Fibroblast of skin of right quadriceps (primary cell): ENCODE results near the gene GALNT9.
"Not testable (repeated sequence)": the region's sequence is repeated elsewhere in the genome, so short reads cannot be mapped to it uniquely, and the experiment has no call there.

ENCODE experiments used
- DNase-seq: peaks from one replicate; pipeline ENCODE4 v3.0.0-alpha.2; 2013

The GALNT9 gene

GRCh38 chr12:132228476-132229192 lies 100.8 kb downstream of the GALNT9 start:
- no peak for DNase-seq

GRCh38 chr12:132227782-132228475 lies 101.5 kb downstream of the GALNT9 start:
- no peak for DNase-seq

DNA sequence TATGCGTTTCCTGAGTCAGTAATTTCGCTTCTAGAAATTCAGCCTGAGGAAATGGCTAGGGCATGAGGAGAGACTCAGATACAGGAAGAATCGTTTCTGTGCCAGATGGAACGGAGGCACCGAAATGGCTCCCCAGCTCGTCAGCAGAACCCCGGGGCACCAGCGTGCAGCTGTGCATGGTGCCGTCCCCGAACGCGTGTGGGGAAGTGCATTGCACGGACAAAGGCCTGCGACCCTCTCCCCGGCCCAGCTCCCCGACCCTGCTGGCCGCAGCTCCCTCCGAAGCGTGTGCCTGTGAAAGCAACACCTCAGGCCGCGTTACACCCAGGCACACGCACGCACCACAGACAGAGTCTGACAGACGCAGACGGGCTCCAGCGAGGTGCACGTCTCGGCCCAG lies 102.3 kb downstream of the GALNT9 start:
- no peak for DNase-seq

DNA sequence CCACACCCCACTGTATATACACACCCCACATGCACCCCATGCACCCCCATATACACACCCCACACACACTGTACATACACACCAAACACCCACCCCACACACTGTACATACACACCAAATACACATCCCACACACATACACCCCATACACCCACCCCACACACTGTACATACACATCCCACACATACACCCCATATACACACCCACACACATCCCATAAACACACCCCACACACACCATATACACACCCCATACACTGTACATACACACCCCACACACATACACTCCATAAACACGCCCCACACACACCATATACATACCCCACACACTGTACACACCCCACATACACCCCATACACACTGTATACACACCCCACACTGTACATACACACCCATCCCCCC lies 102.8 kb downstream of the GALNT9 start:
- DNase-seq: no peak

DNA sequence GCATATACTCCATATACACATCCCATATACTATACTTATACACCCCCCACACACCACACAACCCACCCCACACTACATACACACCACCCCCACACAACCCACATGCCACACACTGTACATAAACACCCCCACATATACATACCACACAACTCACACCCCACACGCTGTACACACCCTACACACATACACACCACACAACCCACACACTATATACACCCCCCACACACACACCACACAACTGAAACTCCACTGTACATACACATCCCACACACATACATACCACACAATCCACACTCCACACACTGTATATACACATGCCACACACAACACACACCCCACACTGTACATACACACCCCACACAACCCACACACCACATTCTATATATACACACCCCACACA lies 104.2 kb downstream of the GALNT9 start:
- DNase-seq: no peak

GRCh38 chr12:132224484-132224883 lies 104.9 kb downstream of the GALNT9 start:
- DNase-seq: no peak

DNA sequence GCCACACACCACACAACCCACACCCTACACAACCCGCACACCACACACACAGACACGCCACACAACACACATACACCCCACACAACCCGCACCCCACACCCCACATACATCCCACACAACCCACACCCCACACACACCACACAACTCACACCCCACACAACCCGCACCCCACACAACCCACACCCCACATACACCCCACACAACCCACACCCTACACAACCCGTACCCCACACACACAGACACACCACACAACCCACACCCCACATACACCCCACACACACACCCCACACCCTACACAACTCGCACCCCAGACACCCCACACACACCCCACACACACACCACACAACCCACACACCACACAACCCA lies 106.6 kb downstream of the GALNT9 start:
- DNase-seq: no peak

DNA sequence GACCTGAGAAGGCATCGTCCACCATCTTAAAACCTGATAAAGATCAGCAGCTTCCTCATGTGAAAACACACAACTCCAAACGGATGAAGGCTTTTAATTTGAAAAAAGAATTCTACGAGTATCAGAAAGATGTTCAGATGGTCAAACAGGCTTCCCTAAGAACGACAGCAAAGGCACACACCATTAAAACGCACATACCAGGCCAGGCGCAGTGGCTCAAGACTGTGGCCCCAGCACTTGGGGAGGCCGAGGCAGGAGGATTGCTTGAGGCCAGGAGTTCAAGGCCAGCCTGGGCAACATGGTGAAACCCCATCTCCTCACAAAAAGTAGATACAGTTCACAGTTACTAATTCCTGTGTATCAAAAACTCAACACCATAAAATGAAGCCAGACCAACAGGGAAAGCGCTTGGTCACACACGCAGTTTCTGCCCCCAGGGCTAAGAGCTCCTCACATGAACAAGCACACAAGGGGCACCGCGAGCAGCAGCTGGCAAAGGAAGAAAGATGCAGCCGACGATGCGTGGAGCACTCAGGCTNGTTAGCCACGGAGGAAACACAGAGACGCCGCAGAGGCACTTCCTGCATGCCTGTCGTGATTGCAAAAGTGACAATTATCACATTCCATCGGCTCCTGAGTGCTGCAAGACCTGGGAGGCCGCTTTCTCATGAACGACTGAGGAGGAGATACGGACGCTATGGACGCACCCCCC lies 107.1 kb downstream of the GALNT9 start:
- DNase-seq: peak; percentile 65

DNA sequence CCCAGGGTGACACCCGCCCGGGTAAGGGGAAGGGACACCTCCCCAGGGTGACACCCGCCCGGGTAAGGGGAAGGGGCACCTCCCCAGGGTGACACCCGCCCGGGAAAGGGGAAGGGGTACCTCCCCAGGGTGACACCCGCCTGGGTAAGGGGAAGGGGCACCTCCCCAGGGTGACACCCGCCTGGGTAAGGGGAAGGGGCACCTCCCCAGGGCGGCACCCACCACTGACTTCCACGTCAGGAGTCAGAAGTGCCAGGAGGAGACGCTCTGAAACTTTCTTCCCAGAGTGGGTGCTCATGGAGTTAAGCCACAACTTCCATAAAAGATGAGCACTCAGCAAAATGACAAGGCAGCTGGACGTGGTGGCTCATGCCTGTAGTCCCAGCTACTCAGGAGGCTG lies 109.6 kb downstream of the GALNT9 start:
- not testable (repeated sequence) for DNase-seq

DNA sequence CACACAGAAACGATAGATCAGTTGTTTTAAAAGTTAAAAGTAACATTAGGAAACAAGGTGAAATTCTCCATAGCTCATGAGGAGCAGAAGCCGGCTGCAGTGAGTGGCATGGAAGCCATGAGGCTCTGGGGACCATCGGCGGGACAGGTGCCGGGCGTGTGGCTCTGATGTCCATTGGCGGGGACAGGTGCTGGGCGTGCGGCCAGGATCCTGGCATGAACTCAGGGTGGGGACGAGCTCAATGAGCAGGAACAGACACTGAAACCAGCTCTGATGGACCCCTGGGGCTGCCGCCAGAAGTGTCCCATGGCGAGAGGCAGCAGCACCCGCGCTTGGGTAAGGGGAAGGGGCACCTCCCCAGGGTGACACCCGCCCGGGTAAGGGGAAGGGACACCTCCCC lies 110.1 kb downstream of the GALNT9 start:
- no peak for DNase-seq

DNA sequence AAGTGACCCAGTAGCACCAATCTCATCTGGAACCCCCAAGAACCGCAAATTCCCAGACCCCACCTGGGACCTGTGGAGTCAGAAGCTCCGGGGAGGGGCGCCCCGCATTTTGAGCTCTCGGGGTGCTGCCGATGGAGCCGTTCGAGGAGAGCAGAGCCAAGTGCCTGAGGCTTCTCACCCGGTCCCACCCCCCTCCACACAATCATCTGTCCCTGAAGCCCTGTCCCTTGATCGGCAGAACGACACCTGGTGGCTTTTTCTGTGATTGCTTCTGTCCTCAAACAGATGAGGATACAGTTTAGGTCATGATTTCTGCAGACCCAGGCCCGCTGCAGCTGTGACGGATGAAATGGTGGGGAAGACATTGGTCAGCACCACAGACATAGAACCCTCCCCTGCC lies 110.5 kb downstream of the GALNT9 start:
- DNase-seq: no peak

GRCh38 chr12:132218527-132218875 lies 110.9 kb downstream of the GALNT9 start:
- no peak for DNase-seq

GRCh38 chr12:132217800-132218526 lies 111.4 kb downstream of the GALNT9 start:
- DNase-seq: no peak

DNA sequence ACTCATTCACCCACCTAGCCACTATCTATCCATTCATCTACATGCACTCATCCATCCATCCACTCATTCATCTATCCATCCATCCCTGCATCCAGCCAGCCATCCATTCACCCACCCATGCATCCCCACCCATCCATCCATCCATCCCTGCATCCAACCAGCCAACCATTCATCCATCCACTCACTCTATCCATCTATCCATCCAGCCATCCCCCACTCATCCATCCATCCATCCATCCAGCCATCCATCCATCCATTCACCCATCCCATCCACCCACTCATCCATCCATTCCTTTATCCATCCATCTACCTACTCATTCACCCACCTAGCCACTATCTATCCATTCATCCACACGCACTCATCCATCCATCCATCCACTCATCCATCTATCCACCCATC lies 112.0 kb downstream of the GALNT9 start:
- no peak for DNase-seq

DNA sequence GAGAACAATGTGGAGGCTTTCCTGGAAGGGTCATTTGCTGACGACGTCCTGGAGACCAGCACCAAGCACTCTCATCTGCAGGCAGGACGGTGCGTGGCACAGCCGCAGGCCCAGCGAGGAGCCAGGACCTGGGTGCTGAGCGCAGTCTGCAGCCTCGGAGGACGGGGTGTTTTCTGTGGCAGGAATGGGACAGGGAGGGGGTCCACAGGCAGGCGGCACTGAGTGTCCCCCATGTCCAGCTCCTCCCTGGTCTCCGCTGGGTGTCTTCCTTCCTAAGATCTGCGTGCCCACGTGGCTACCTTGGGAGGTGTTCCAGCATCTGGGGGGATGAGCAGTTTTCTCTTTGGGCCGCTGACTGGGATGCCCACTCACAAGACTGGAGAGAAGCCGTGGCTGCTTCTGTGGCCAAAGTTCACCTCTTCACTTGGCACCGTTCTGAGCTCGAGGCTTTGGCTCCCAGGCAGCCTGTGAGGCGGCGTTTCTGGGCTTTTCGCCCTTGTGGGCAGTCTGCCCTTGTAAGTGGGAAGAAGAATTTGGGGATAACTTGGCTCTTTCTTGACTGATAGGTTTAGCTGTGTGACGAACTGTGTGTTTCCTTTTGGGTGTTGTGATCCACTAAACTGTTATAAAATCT lies 112.9 kb downstream of the GALNT9 start:
- DNase-seq: no peak

- DNase-seq: no peak
Observed at GRCh38 chr12:132215299-132215989, 113.9 kb downstream of the GALNT9 start.

- no peak for DNase-seq
Observed at GRCh38 chr12:132214891-132215290, 114.5 kb downstream of the GALNT9 start.

DNA sequence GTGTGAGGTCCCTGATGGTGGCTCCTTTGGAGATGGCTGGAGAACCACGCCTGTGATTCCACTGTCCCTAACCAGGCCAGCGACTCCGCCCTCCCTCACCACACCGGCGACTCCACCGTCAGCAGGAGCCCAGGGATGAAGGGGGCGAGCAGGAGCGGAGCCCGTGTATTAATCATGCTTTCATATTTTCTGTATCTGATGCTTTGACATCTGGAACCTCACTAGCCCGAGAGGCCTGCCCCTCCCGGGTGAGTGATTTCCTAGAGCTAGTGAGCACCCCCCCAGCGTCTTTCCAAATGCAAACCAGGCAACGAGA lies 115.3 kb downstream of the GALNT9 start:
- DNase-seq: no peak

GRCh38 chr12:132213359-132214160 lies 115.8 kb downstream of the GALNT9 start:
- DNase-seq: no peak

DNA sequence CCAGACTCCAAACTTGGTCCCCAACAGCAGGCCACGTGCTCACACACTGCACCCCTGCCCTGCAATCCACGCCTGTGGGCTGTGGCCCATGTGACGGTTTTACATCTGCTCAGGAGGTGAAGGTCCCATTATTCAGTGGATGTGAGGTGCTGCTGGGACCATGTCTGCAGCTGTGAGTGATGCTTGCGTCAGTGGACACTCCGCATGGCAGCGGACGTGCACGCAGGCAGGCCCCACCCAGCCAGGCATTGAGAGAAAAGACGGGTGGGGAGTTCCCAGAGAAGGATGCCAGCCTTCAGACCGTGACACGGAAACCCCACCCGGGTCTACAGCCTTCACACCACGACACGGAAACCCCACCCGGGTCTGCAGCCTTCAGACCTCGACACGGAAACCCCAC lies 117.6 kb downstream of the GALNT9 start:
- DNase-seq: no peak

DNA sequence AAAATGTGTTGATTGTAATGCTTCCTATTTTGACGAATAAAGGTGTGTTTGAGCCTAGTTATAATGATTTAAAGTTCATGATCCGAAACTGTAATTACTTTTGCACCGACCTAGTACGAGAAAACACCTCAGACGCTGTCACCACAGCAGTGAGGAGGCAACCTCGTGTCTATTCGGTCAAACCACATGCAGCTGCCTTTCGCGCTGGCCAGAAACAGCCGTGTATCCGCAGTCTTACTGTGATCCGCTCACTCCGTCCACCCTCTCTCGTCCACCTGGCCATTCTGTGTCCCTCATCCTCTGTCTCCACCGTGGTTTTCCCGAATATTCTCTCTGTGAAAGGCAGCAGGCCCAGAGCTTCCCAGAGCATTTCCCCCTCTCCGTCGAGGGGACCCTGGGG lies 118.1 kb downstream of the GALNT9 start:
- no peak for DNase-seq
